Stomach (tissue), 9 donors: Measurements from ENCODE around the gene RPS28. TPM values are rescaled to one million over a fixed set of nuclear protein-coding genes. Genes with fewer than 3 reads are reported as not detected.

Experiments used
- DNase-seq, 2 donors: peaks; one replicate each; pipeline versions ENCODE4 v3.0.0 to v3.0.0-alpha.2; 2013 to 2019
- H3K27ac ChIP-seq, 5 donors: fragments of 200-600 bp in 4 of 5; sonication (generic) in 4 of 5; one replicate each; pipeline ENCODE4 v1.5.1; 2013 to 2019; ENCODE audit warnings: mild to moderate bottlenecking in 1 of 5, moderate library complexity in 1 of 5
- H3K27me3 ChIP-seq, 3 donors: fragments of 200-600 bp; sonication (generic); one replicate each; pipeline ENCODE4 v1.5.1; 2017 to 2019; ENCODE audit warnings: mixed run types in 1 of 3
- H3K36me3 ChIP-seq, 4 donors: fragments of 200-600 bp; sonication (generic); 1 replicate in 3 of 4; 2 replicates in 1 of 4; pipeline ENCODE4 v1.5.1; 2016 to 2019
- H3K4me1 ChIP-seq, 4 donors: fragments of 200-600 bp; sonication (generic); one replicate each; pipeline ENCODE4 v1.5.1; 2016 to 2019
- H3K4me3 ChIP-seq, 4 donors: fragments of 200-600 bp; sonication (generic) in 3 of 4; one replicate each; pipeline ENCODE4 v1.5.1; 2016 to 2019; ENCODE audit warnings: mild to moderate bottlenecking in 1 of 4
- H3K9me3 ChIP-seq, 4 donors: fragments of 200-600 bp; sonication (generic); one replicate each; pipeline ENCODE4 v1.5.1; 2016 to 2019
- CTCF ChIP-seq, 7 experiments: fragments of 450-650 bp in 4 of 7; fragments of 200-600 bp in 3 of 7; sonication (generic) in 3 of 7; IDR thresholded peaks; one replicate each; pipeline ENCODE4 v1.5.1; 2016 to 2019; ENCODE audit warnings: antibody characterized with exemption in 7 of 7, control low read depth in 2 of 7, mild to moderate bottlenecking in 1 of 7
- EP300 ChIP-seq: sonication (generic); formaldehyde crosslinking; IDR thresholded peaks from one replicate; pipeline ENCODE4 v1.6.1; 2017; ENCODE audit warnings: antibody characterized with exemption
- POLR2A ChIP-seq, 4 donors: fragments of 450-650 bp; IDR thresholded peaks; one replicate each; pipeline ENCODE4 v1.6.1; 2016; ENCODE audit warnings: antibody characterized with exemption in 4 of 4, control low read depth in 2 of 4, mild to moderate bottlenecking in 1 of 4, moderate library complexity in 1 of 4
- POLR2AphosphoS5 ChIP-seq, 3 donors: sonication (generic); formaldehyde crosslinking; IDR thresholded peaks; one replicate each; pipeline ENCODE4 v1.6.1; 2016; ENCODE audit warnings: antibody characterized with exemption in 3 of 3
- WGBS, 5 donors: extraction: QIAGEN DNeasy Blood & Tissue Kit in 3 of 5; methylation state at CpG; one replicate each; pipeline versions ENCODE4 v1.1.5 to v1.1.7; 2013 to 2018; 5-methylcytosine and 5-hydroxymethylcytosine counted together
- intact Hi-C: fragments of 100-400 bp; cut with DNase I; formaldehyde crosslinking; loops from one replicate; pipeline ENCODE4 v1.15.1; 2023; ENCODE audit warnings: low total_unique reads
- polyA plus RNA-seq, 3 donors: library from polyadenylated mRNA; stranded (reverse); fragments of 200-250 nt; gene quantifications; one replicate each; pipeline ENCODE4 v1.2.3, GENCODE V29; 2013
- total RNA-seq, 5 donors: library from RNA; depleted of rRNA; stranded (reverse); fragments of >200 nt; gene quantifications; one replicate each; pipeline versions ENCODE4 v1.1.0 to v1.2.3, GENCODE V29; 2014 to 2016
- donor health status: healthy with polysubstance abuse.
- donor health status: Bipolar disorder and iron deficiency.
- donor health status: healthy.

Gene RPS28
- total and polyA plus RNA-seq, 8 donors: 335 to 2,088 (median 820) TPM

- DNase-seq: peak; percentile 97 to 98
- TF ChIP-seq CTCF (IDR thresholded peaks at IDR 0.05): no peak
- TF ChIP-seq EP300: peak; percentile 81
- TF ChIP-seq POLR2AphosphoS5 (IDR thresholded peaks at IDR 0.05): peak; percentile 88 to 97 (median 96)
- peaks cover 0 to 28% (median 0%) of the 10 kb centered on the region in 3 donors for H3K27me3 ChIP-seq
- no peak overlapping the region for H3K4me3 ChIP-seq
- no peaks in the 10 kb centered on the region for H3K36me3 ChIP-seq
- WGBS, 5 donors: 13 to 32% (median 22%) methylated on average over 12 of the region's 12 CpGs
- peaks cover 54 to 62% (median 58%) of the 10 kb centered on the region in 4 donors for H3K4me1 ChIP-seq
- H3K9me3 ChIP-seq: no peaks in the 10 kb centered on the region
- peak overlapping the region; percentile 71 to 91 (median 90) for H3K27ac ChIP-seq
- intact Hi-C loops: no loop called here
Measured at GRCh38 chr19:8361921-8362793, 40.9 kb downstream of the RPS28 start.

DNA sequence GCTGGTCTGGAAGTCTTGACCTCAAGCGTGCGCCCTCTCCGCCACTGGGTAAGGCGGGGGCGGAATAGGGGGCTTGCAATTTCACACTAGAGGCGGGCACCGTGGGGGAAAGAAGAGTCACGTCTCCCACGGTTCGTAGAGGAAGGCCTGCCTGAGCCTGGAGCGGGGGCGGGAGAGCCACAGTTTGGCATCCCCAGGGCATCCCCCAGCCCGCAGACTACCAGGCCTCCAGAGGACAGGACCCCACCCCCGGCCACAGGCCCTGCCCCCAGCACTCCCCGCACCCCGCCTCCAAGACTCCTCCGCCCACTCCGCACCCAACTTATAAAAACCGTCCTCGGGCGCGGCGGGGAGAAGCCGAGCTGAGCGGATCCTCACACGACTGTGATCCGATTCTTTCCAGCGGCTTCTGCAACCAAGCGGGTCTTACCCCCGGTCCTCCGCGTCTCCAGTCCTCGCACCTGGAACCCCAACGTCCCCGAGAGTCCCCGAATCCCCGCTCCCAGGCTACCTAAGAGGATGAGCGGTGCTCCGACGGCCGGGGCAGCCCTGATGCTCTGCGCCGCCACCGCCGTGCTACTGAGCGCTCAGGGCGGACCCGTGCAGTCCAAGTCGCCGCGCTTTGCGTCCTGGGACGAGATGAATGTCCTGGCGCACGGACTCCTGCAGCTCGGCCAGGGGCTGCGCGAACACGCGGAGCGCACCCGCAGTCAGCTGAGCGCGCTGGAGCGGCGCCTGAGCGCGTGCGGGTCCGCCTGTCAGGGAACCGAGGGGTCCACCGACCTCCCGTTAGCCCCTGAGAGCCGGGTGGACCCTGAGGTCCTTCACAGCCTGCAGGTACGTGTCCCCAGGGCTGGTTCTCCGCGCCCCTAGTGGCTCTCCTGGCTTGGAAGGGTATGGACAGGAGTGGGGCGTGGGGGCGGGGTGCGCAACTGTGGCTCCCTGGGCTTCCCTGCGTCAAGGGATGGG, 42.8 kb downstream of the RPS28 start, which contains the start of gene ANGPTL4:
Gene ANGPTL4, plus strand, starts transcription at position 353 of the 969 bp plus-strand sequence. Its CDS starts 167 bp downstream, at position 520.
- 1 to 4% (median 2%) methylated on average over 34 to 81 of the region's 81 CpGs for WGBS, 5 donors
- TF ChIP-seq EP300: no peak
- TF ChIP-seq CTCF (IDR thresholded peaks at IDR 0.05): peak in 5 of 7 experiments; percentile 9 to 26 (median 10)
- TF ChIP-seq POLR2AphosphoS5 (IDR thresholded peaks at IDR 0.05): peak in 2 of 3 donors; percentile 58 to 94
- TF ChIP-seq POLR2A (IDR thresholded peaks at IDR 0.05): peak in 1 of 4 donors; percentile 71
- peaks cover 71 to 82% (median 76%) of the 10 kb centered on the region in 4 donors for H3K4me1 ChIP-seq
- intact Hi-C loops: no loop called here
- H3K27me3 ChIP-seq: peaks cover 0 to 28% (median 0%) of the 10 kb centered on the region in 3 donors
- H3K4me3 ChIP-seq: peak within 1 kb of the TSS; percentile 56 to 76 (median 62)
- peak; percentile 79 to 82 for DNase-seq
- no peaks in the 10 kb centered on the region for H3K9me3 ChIP-seq
- peak within 1 kb of the TSS; percentile 37 to 91 (median 90) for H3K27ac ChIP-seq
- H3K36me3 ChIP-seq: no peaks in the 10 kb centered on the region

DNA sequence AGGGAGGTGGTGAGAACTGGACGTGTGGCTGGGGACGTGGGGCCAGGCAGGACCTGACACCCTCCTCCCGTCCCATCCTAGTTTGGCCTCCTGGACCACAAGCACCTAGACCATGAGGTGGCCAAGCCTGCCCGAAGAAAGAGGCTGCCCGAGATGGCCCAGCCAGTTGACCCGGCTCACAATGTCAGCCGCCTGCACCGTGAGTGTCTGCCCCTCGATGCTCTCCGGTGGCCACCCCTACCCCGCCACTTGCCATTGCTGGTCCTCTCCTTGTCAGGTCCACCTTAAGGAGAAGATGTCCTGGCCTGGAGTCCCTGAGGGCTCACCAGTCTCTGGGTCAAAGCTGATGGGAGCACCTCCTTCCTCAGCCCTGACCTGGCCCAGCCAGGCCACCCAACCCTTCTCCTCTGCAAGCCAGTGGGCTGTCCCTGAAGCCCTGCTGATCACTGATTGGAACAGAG, 44.9 kb downstream of the RPS28 start:
- no peak for DNase-seq
- Histone ChIP-seq H3K27me3 (peaks cover 0 to 28% (median 0%) of the 10 kb centered on the region in 3 donors), H3K4me1 (peaks cover 74 to 94% (median 90%) of the 10 kb centered on the region in 4 donors), H3K4me3 (peak overlapping the region in 3 of 4 donors; percentile 1 to 76 (median 24)), H3K36me3 (peaks cover 0 to 17% (median 12%) of the 10 kb centered on the region in 4 donors), H3K9me3 (no peaks in the 10 kb centered on the region), H3K27ac (peak overlapping the region in 4 of 5 donors; percentile 66 to 91 (median 78))
- intact Hi-C loops: no loop called here
- 91 to 96% (median 92%) methylated on average over 9 to 11 of the region's 11 CpGs for WGBS, 5 donors
- TF ChIP-seq POLR2AphosphoS5 (IDR thresholded peaks at IDR 0.05) (no peak), CTCF (IDR thresholded peaks at IDR 0.05) (no peak), POLR2A (IDR thresholded peaks at IDR 0.05) (no peak), EP300 (no peak)

DNA sequence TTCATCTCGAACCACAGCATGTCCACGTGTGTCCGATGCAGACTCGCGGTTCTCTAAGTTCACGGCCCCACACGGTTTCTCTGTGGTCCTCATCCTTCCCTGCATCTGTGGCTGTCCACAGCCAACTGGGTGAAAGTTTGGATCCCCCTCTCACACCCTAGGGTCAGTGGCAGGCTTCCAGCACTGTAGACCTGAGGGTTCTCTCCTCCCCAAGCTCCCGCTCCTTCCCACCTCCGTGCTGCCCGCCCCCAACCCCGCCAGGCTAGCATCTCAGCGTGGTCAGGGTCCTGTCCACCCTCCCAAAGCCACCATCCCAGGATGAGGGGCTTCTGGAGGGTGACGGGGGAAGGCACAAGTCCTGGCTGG, 45.6 kb downstream of the RPS28 start:
- peaks cover 0 to 28% (median 0%) of the 10 kb centered on the region in 3 donors for H3K27me3 ChIP-seq
- H3K9me3 ChIP-seq: no peaks in the 10 kb centered on the region
- H3K36me3 ChIP-seq: peaks cover 0 to 25% (median 18%) of the 10 kb centered on the region in 4 donors
- H3K4me3 ChIP-seq: peak overlapping the region; percentile 1 to 76 (median 25)
- H3K4me1 ChIP-seq: peaks cover 70 to 94% (median 87%) of the 10 kb centered on the region in 4 donors
- H3K27ac ChIP-seq: peak overlapping the region in 4 of 5 donors; percentile 66 to 91 (median 78)
- DNase-seq: no peak
- WGBS, 5 donors: 47 to 62% (median 57%) methylated on average over 12 to 13 of the region's 13 CpGs
- intact Hi-C loops: no loop called here
- TF ChIP-seq EP300 (no peak), CTCF (IDR thresholded peaks at IDR 0.05) (no peak), POLR2AphosphoS5 (IDR thresholded peaks at IDR 0.05) (no peak), POLR2A (IDR thresholded peaks at IDR 0.05) (no peak)
